ENCODE data around the gene SLC9A1.

The SLC9A1 gene

DNA sequence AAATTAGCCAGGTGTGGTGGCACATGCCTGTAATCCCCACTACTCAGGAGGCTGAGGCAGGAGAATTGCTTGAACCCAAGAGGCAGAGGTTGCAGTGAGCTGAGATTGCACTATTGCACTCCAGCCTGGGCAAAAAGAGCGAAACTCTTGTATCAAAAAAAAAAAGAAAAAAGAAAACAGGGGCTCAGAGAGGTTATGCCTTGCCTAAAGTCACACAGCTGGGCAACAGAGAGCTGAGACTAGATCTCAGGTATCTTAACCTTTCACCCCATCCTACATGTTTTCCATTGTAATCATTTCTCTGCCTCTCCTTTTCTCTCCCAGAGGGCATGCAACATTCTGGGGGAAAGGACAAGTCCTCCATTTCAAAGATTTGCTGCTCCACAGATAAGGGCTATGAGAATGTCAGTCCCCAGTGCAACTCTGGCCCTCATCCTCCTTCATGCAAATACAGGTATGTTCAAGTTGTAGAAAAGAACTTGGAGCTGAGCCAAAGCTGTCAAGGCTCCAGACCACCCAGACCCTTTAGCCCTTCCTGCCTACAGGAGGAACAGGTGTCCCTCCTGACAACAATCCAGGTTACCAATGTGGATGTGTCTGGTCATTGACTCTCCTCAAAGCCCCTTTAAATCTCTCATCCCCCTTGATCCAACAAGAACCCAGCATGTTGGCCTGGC lies 6.9 kb downstream of the SLC9A1 start:
- DNase-seq (no peak), ATAC-seq (ENCODE audit: insufficient read depth, low read depth) (no peak)
- H3K9me3 ChIP-seq (ENCODE audit: insufficient read depth, low read length, severe bottlenecking), result no peaks in the 10 kb centered on the region
- H3K4me1 ChIP-seq (ENCODE audit: insufficient read depth, low read length), result peaks cover 21% of the 10 kb centered on the region
- H3K4me3 ChIP-seq (ENCODE audit: low read depth in 1 of 2, low read length in 2 of 2), result no peak overlapping the region
- no peak overlapping the region for H3K27ac ChIP-seq (ENCODE audit: low read length)
- H3K4me2 ChIP-seq (ENCODE audit: insufficient read depth, low read length), result peak overlapping the region; percentile 1; the same call in 1 of the 2 replicates
- TF ChIP-seq, protein P1, sequence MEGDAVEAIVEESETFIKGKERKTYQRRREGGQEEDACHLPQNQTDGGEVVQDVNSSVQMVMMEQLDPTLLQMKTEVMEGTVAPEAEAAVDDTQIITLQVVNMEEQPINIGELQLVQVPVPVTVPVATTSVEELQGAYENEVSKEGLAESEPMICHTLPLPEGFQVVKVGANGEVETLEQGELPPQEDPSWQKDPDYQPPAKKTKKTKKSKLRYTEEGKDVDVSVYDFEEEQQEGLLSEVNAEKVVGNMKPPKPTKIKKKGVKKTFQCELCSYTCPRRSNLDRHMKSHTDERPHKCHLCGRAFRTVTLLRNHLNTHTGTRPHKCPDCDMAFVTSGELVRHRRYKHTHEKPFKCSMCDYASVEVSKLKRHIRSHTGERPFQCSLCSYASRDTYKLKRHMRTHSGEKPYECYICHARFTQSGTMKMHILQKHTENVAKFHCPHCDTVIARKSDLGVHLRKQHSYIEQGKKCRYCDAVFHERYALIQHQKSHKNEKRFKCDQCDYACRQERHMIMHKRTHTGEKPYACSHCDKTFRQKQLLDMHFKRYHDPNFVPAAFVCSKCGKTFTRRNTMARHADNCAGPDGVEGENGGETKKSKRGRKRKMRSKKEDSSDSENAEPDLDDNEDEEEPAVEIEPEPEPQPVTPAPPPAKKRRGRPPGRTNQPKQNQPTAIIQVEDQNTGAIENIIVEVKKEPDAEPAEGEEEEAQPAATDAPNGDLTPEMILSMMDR (IDR thresholded peaks at IDR 0.05; ENCODE audit: borderline replicate concordance, extremely low read depth, low read length, poor library complexity, severe bottlenecking), result no peak
- TF ChIP-seq EZH2 (IDR thresholded peaks at IDR 0.05; ENCODE audit: borderline replicate concordance, low read depth, low read length, severe bottlenecking), result no peak
- peaks cover 64% of the 10 kb centered on the region for H3K79me2 ChIP-seq (ENCODE audit: insufficient read depth, low read length)
- no peak overlapping the region for H2AFZ ChIP-seq (ENCODE audit: low read depth, low read length)
- H3K36me3 ChIP-seq (ENCODE audit: insufficient read depth, low read length), result peaks cover 2% of the 10 kb centered on the region; the same call in 1 of the 2 replicates
- H3K9ac ChIP-seq (ENCODE audit: low read depth, low read length), result no peak overlapping the region
- peaks cover 32% of the 10 kb centered on the region for H4K20me1 ChIP-seq (ENCODE audit: insufficient read depth, low read length)
- no peaks in the 10 kb centered on the region for H3K27me3 ChIP-seq (ENCODE audit: insufficient read depth, low read length, poor library complexity)

DNA sequence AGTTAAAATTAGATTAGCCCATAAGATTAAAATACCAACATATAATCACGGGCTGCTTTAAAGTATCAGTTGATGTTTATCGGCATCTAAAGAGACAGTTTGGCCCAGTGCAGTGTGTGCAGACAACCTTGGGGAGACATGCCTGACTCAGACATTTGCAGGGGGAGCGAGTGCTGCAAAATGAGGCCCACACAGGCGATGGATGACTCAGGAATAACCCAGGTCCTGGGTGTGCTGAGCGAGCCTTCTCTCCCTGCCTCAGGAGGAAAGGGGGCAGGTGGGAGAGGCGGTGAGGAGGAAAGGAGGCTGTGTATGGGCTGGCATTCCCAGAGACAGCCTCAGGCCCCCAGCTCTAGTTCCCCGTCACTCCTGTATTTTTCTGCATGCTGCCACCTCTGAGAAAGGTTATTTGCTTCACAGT lies 9.0 kb downstream of the SLC9A1 start:
- H2AFZ ChIP-seq (ENCODE audit: low read depth, low read length), result no peak overlapping the region

DNA sequence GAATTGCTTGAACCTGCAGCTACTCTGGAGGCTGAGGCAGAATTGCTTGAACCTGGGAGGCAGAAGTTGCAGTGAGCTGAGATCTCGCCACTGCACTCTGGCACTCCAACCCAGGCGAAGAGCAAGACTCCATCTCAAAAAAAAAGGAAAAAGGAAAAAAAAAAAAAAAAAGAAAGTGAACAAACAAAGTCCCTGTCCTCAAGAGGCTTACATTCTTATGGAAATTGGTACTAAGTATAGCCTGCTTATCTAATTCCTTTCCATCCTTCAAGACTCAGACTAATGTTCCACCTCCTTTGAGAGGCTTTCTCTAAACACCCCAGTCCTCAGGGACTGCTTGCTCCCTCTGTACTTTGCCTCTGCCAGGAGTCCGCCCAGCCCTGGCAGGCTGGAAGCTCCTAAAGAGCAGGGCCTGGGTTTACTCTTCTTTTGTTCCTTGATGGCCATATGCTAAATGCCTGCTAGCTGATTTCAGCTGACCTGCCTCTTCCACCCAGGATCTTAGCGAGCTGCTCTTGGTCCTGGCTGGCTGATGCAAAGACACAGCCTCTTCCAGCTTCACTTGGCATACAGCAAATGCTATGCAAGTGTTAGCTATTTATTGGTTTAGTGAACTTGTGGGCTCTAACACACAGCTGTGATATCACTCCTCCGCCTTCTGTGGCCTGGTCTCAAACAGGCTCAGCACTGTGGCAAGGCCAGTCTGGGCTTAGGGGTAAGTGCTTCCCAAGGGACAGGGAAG lies 9.8 kb downstream of the SLC9A1 start:
- no peak overlapping the region for H3K4me3 ChIP-seq (ENCODE audit: low read depth in 1 of 2, low read length in 2 of 2)
- H3K4me2 ChIP-seq (ENCODE audit: insufficient read depth, low read length), result no peak overlapping the region
- no peaks in the 10 kb centered on the region for H3K27me3 ChIP-seq (ENCODE audit: insufficient read depth, low read length, poor library complexity)
- no peak overlapping the region for H2AFZ ChIP-seq (ENCODE audit: low read depth, low read length)
- H3K9ac ChIP-seq (ENCODE audit: low read depth, low read length), result no peak overlapping the region
- TF ChIP-seq, protein P1 (IDR thresholded peaks at IDR 0.05; ENCODE audit: borderline replicate concordance, extremely low read depth, low read length, poor library complexity, severe bottlenecking), result no peak
- no peak for TF ChIP-seq EZH2 (IDR thresholded peaks at IDR 0.05; ENCODE audit: borderline replicate concordance, low read depth, low read length, severe bottlenecking)
- H3K36me3 ChIP-seq (ENCODE audit: insufficient read depth, low read length), result peaks cover 2% of the 10 kb centered on the region; the same call in 1 of the 2 replicates
- H3K27ac ChIP-seq (ENCODE audit: low read length), result no peak overlapping the region
- H3K4me1 ChIP-seq (ENCODE audit: insufficient read depth, low read length), result 0 out of 2 replicates have a peak, but pooled peaks cover 2% of the 10 kb centered on the region
- H4K20me1 ChIP-seq (ENCODE audit: insufficient read depth, low read length), result peaks cover 47% of the 10 kb centered on the region
- no peak for ATAC-seq (ENCODE audit: insufficient read depth, low read depth)
- no peaks in the 10 kb centered on the region for H3K9me3 ChIP-seq (ENCODE audit: insufficient read depth, low read length, severe bottlenecking)
- peaks cover 64% of the 10 kb centered on the region for H3K79me2 ChIP-seq (ENCODE audit: insufficient read depth, low read length)
- no peak for DNase-seq

More for the DNA sequence above, 9.0 kb downstream of the SLC9A1 start:
- Histone ChIP-seq H3K27ac (ENCODE audit: low read length) (no peak overlapping the region), H3K4me3 (ENCODE audit: low read depth in 1 of 2, low read length in 2 of 2) (no peak overlapping the region), H3K4me2 (ENCODE audit: insufficient read depth, low read length) (no peak overlapping the region), H3K36me3 (ENCODE audit: insufficient read depth, low read length) (peaks cover 2% of the 10 kb centered on the region; the same call in 1 of the 2 replicates), H3K79me2 (ENCODE audit: insufficient read depth, low read length) (peaks cover 62% of the 10 kb centered on the region), H3K9me3 (ENCODE audit: insufficient read depth, low read length, severe bottlenecking) (no peaks in the 10 kb centered on the region), H4K20me1 (ENCODE audit: insufficient read depth, low read length) (peaks cover 40% of the 10 kb centered on the region), H3K9ac (ENCODE audit: low read depth, low read length) (no peak overlapping the region), H3K4me1 (ENCODE audit: insufficient read depth, low read length) (peaks cover 6% of the 10 kb centered on the region; the same call in 1 of the 2 replicates), H3K27me3 (ENCODE audit: insufficient read depth, low read length, poor library complexity) (no peaks in the 10 kb centered on the region)
- DNase-seq, result no peak
- no peak for ATAC-seq (ENCODE audit: insufficient read depth, low read depth)
- TF ChIP-seq, protein P1 (IDR thresholded peaks at IDR 0.05; ENCODE audit: borderline replicate concordance, extremely low read depth, low read length, poor library complexity, severe bottlenecking), result no peak
- TF ChIP-seq EZH2 (IDR thresholded peaks at IDR 0.05; ENCODE audit: borderline replicate concordance, low read depth, low read length, severe bottlenecking), result no peak

Measured in DND-41 (cell line).